Esophagus muscularis mucosa (tissue), 4 donors: ENCODE measurements around the gene ARID1B. TPM values are rescaled to one million over a fixed set of nuclear protein-coding genes. Genes with fewer than 3 reads are reported as not detected.

ENCODE experiments used
- DNase-seq: peaks from one replicate; pipeline ENCODE4 v3.0.0-alpha.2; 2017; ENCODE audit errors: extremely low spot score
- H3K27ac ChIP-seq, 4 donors: fragments of 200-600 bp; sonication (generic); replicated peaks in 1 of 4; 1 replicate in 3 of 4; 2 replicates in 1 of 4; pipeline ENCODE4 v1.5.1; 2016 to 2019; ENCODE audit warnings: mild to moderate bottlenecking in 1 of 4
- H3K27me3 ChIP-seq, 4 donors: fragments of 200-600 bp; sonication (generic); one replicate each; pipeline versions ENCODE4 v1.5.1 to v1.6.0; 2016 to 2019
- H3K36me3 ChIP-seq, 4 donors: fragments of 200-600 bp; sonication (generic); one replicate each; pipeline ENCODE4 v1.5.1; 2016 to 2019
- H3K4me1 ChIP-seq, 4 donors: fragments of 200-600 bp; sonication (generic); one replicate each; pipeline ENCODE4 v1.5.1; 2016 to 2019
- H3K4me3 ChIP-seq, 4 donors: fragments of 200-600 bp; sonication (generic); 1 replicate in 2 of 4; 2 replicates in 2 of 4; pipeline ENCODE4 v1.5.1; 2016 to 2019; ENCODE audit warnings: mild to moderate bottlenecking in 4 of 4, moderate library complexity in 1 of 4
- H3K9me3 ChIP-seq, 4 donors: fragments of 200-600 bp; sonication (generic); 1 replicate in 3 of 4; 2 replicates in 1 of 4; pipeline ENCODE4 v1.5.1; 2016 to 2019
- EP300 ChIP-seq: sonication (generic); formaldehyde crosslinking; IDR thresholded peaks from one replicate; pipeline ENCODE4 v1.6.1; 2017; ENCODE audit warnings: antibody characterized with exemption
- POLR2A ChIP-seq: fragments of 450-650 bp; IDR thresholded peaks from one replicate; pipeline ENCODE4 v1.6.1; 2017; ENCODE audit warnings: antibody characterized with exemption, moderate library complexity, mild to moderate bottlenecking, low read depth
- POLR2AphosphoS5 ChIP-seq, 2 donors: sonication (generic); formaldehyde crosslinking; IDR thresholded peaks; one replicate each; pipeline ENCODE4 v1.6.1; 2017; ENCODE audit warnings: antibody characterized with exemption in 2 of 2
- WGBS: methylation state at CpG from one replicate; pipeline ENCODE4 v1.1.5; 2018; 5-methylcytosine and 5-hydroxymethylcytosine counted together
- intact Hi-C: fragments of 100-400 bp; cut with DNase I; formaldehyde crosslinking; loops from one replicate; pipeline ENCODE4 v1.15.1; 2023
- total RNA-seq, 4 donors: library from RNA; depleted of rRNA; stranded (reverse); fragments of >200 nt; gene quantifications; one replicate each; pipeline versions ENCODE4 v1.1.0 to v1.2.1, GENCODE V29; 2016
- TF ChIP-seq, protein P1 (sequence below), 3 experiments: fragments of 200-600 bp in 2 of 3; fragments of 450-650 bp in 1 of 3; sonication (generic) in 2 of 3; IDR thresholded peaks; one replicate each; pipeline ENCODE4 v1.5.1; 2017 to 2019; ENCODE audit warnings: antibody characterized with exemption in 3 of 3, mild to moderate bottlenecking in 2 of 3, moderate library complexity in 1 of 3

The ARID1B gene
- total RNA-seq, 4 donors from 2014 or later: 55.0 to 87.2 (median 72.7) TPM

DNA sequence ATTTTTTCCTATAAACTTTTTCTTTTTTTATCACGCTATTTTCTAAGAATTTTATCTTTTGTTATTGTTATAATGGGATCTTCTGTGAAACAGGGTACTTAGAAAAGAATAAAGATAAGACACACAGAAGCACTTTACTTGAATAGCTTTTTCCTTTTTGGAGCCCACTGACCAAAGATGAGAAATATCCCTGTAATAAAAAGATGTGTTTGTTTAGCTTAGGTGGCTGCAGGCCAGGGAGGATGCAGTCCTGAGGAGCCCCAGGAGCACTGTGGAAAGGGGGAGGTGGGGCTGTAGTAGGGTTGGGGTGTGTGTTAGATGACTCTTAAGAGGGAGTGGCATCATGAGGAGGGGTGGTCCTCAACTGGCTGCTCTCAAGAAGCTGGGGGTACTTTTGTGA lies 128.6 kb downstream of the ARID1B start:
- Histone ChIP-seq H3K4me3 (no peak overlapping the region), H3K27me3 (no peaks in the 10 kb centered on the region), H3K4me1 (peaks cover 4 to 21% (median 10%) of the 10 kb centered on the region in 4 donors), H3K9me3 (no peaks in the 10 kb centered on the region), H3K27ac (no peak overlapping the region), H3K36me3 (peaks cover 0 to 3% (median 0%) of the 10 kb centered on the region in 4 donors)
- no peak for TF ChIP-seq POLR2A
- TF ChIP-seq, protein P1, sequence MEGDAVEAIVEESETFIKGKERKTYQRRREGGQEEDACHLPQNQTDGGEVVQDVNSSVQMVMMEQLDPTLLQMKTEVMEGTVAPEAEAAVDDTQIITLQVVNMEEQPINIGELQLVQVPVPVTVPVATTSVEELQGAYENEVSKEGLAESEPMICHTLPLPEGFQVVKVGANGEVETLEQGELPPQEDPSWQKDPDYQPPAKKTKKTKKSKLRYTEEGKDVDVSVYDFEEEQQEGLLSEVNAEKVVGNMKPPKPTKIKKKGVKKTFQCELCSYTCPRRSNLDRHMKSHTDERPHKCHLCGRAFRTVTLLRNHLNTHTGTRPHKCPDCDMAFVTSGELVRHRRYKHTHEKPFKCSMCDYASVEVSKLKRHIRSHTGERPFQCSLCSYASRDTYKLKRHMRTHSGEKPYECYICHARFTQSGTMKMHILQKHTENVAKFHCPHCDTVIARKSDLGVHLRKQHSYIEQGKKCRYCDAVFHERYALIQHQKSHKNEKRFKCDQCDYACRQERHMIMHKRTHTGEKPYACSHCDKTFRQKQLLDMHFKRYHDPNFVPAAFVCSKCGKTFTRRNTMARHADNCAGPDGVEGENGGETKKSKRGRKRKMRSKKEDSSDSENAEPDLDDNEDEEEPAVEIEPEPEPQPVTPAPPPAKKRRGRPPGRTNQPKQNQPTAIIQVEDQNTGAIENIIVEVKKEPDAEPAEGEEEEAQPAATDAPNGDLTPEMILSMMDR (IDR thresholded peaks at IDR 0.05): no peak
- TF ChIP-seq POLR2AphosphoS5 (IDR thresholded peaks at IDR 0.05): no peak
- no peak for TF ChIP-seq EP300
- intact Hi-C loops: no loop called here
- no peak for DNase-seq
- 66% methylated on average over 1 of the region's 1 CpG for WGBS

DNA sequence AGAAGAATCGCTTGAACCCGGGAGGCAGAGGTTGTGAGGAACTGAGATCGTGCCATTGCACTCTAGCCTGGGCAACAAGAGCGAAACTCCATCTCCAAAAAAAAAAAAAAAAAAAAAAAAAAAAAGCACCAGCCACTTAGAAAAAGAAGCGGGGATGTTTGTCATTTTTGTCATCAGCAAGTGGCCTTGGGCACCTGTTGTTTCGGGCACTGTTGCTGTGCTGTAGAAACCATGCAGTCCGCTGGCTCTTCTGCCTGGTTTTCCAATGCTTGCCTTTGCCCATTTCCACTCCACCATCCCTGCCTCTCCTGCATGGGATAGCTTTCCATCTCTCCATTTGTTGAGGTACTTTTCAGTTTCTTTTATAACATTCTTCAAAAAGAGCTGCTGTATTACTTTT lies 129.3 kb downstream of the ARID1B start:
- no peak for TF ChIP-seq POLR2AphosphoS5 (IDR thresholded peaks at IDR 0.05)
- TF ChIP-seq, protein P1 (IDR thresholded peaks at IDR 0.05): no peak
- no peak for TF ChIP-seq EP300
- no peak for TF ChIP-seq POLR2A
- no peak overlapping the region for H3K27ac ChIP-seq
- no peaks in the 10 kb centered on the region for H3K9me3 ChIP-seq
- intact Hi-C loops: no loop called here
- no peak for DNase-seq
- WGBS: 97% methylated on average over 7 of the region's 7 CpGs
- H3K4me1 ChIP-seq: peaks cover 2 to 26% (median 7%) of the 10 kb centered on the region in 4 donors
- H3K27me3 ChIP-seq: no peaks in the 10 kb centered on the region
- H3K36me3 ChIP-seq: peaks cover 0 to under 1% (median 0%) of the 10 kb centered on the region in 4 donors
- H3K4me3 ChIP-seq: no peak overlapping the region

DNA sequence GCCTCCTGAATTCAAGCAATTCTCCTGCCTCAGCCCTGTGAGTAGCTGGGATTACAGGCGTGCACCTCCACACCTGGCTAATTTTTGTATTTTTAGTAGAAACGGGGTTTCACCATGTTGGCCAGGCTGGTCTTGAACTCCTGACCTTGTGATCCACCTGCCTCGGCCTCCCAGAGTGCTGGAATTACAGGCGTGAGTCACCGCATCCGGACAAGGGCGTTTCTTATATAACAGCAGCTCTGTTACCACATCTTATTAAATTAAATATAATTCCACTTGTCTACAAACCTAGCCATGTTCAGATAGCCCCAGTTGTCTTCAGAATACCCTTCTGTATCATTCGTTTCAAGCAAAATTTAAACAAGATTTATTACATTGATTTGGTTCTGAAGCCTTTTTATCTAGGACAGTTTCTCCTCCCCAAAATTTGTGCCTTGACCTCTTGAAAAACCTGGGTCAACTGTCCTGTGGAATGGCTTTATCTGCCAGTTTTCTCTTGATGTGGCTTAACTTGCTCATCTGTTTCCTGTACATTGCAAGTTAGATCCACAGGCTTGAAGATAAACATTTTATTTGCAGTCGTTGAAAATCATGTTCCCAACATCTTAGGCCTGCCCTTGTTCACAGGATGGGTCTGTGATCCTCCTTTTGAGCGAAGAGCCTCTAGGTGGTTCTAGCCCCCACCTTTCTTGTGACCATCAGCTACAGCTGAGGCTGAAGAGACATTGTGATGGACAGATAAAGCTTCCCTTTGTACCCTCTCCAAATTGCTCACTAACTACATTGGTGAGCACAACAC lies 132.2 kb downstream of the ARID1B start:
- intact Hi-C loops: no loop called here
- H3K9me3 ChIP-seq: no peaks in the 10 kb centered on the region
- TF ChIP-seq, protein P1 (IDR thresholded peaks at IDR 0.05): no peak
- TF ChIP-seq POLR2AphosphoS5 (IDR thresholded peaks at IDR 0.05) (no peak), POLR2A (no peak), EP300 (no peak)
- H3K4me1 ChIP-seq: peaks cover 0 to 28% (median 6%) of the 10 kb centered on the region in 4 donors
- 91% methylated on average over 10 of the region's 10 CpGs for WGBS
- H3K4me3 ChIP-seq: no peak overlapping the region
- DNase-seq: no peak
- H3K27ac ChIP-seq: no peak overlapping the region
- H3K36me3 ChIP-seq: no peaks in the 10 kb centered on the region
- H3K27me3 ChIP-seq: no peaks in the 10 kb centered on the region

DNA sequence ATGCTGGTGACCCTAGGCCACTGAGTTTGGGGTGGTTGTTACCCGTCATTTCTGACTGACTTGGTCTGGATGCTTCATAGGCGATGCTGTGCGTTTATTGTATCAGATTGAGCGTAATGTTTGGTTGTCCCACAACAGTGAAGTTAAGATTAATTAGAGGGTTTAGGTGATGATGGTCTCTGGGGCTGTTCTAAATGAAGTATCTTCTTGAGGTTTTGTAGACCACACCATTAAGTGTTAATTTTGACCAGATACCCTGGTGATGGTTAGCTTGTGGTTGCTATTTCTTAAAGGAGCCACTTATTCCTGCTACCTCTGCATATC lies 132.8 kb downstream of the ARID1B start:
- TF ChIP-seq EP300: no peak
- no peak for TF ChIP-seq POLR2A
- TF ChIP-seq POLR2AphosphoS5 (IDR thresholded peaks at IDR 0.05): no peak
- TF ChIP-seq, protein P1 (IDR thresholded peaks at IDR 0.05): no peak
- DNase-seq: no peak
- intact Hi-C loops: no loop called here
- WGBS: 98% methylated on average over 4 of the region's 4 CpGs
- Histone ChIP-seq H3K4me3 (no peak overlapping the region), H3K36me3 (no peaks in the 10 kb centered on the region), H3K27me3 (no peaks in the 10 kb centered on the region), H3K27ac (no peak overlapping the region), H3K4me1 (peaks cover 0 to 28% (median 6%) of the 10 kb centered on the region in 4 donors), H3K9me3 (no peaks in the 10 kb centered on the region)

DNA sequence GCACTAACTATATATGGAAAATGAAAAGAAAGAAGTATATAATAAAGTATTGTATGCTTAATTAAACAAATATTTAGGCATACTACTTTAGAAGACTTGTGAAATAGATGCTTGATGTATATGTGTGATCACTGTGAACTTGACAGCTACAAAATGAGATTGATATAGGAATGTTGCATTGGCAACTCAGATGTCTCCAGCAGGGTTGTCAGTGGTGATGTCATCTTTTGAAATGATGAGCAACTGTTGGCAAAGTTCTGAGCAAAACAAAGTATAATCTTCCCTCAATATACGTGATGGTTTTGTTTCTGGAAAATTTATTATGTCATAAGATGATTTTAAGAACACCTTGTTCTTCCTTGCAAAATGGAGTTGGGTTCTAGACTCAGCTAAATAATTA lies 133.8 kb downstream of the ARID1B start:
- H3K9me3 ChIP-seq: no peaks in the 10 kb centered on the region
- intact Hi-C loops: no loop called here
- H3K27me3 ChIP-seq: no peaks in the 10 kb centered on the region
- H3K27ac ChIP-seq: no peak overlapping the region
- no peak for DNase-seq
- no peak overlapping the region for H3K4me3 ChIP-seq
- TF ChIP-seq POLR2A (no peak), EP300 (no peak), POLR2AphosphoS5 (IDR thresholded peaks at IDR 0.05) (no peak)
- TF ChIP-seq, protein P1 (IDR thresholded peaks at IDR 0.05): no peak
- no peaks in the 10 kb centered on the region for H3K36me3 ChIP-seq
- H3K4me1 ChIP-seq: peaks cover 0 to 24% (median 8%) of the 10 kb centered on the region in 4 donors
- WGBS: 58% methylated on average over 1 of the region's 1 CpG
